Heart left ventricle (tissue), 16 donors: ENCODE measurements around the gene MAN1C1. TPM values are rescaled to one million over a fixed set of nuclear protein-coding genes. Genes with fewer than 3 reads are reported as not detected.

ENCODE experiments used
- ATAC-seq, 4 donors: fragments of 200-7000 bp; cut with Tn5 transposase; one replicate each; pipeline ENCODE4 v1.9.1; 2020 to 2022; ENCODE audit warnings: moderate library complexity in 4 of 4, mild to moderate bottlenecking in 3 of 4, moderate number of reproducible peaks in 1 of 4
- DNase-seq, 5 donors: peaks; one replicate each; pipeline ENCODE4 v3.0.0-alpha.2; 2020
- H3K27ac ChIP-seq, 12 donors: fragments of 200-600 bp; sonication (generic) in 4 of 12; one replicate each; pipeline versions ENCODE4 v1.5.0 to v1.8.0; 2016 to 2022; ENCODE audit warnings: mild to moderate bottlenecking in 2 of 12
- H3K27me3 ChIP-seq, 9 donors: fragments of 200-600 bp; sonication (generic) in 2 of 9; one replicate each; pipeline versions ENCODE4 v1.5.1 to v1.8.0; 2016 to 2022; ENCODE audit warnings: mild to moderate bottlenecking in 3 of 9
- H3K36me3 ChIP-seq, 9 donors: fragments of 200-600 bp; sonication (generic) in 2 of 9; one replicate each; pipeline versions ENCODE4 v1.5.0 to v1.8.0; 2018 to 2022; ENCODE audit warnings: mild to moderate bottlenecking in 2 of 9
- H3K4me1 ChIP-seq, 12 donors: fragments of 200-600 bp; sonication (generic) in 4 of 12; one replicate each; pipeline versions ENCODE4 v1.5.0 to v1.8.0; 2016 to 2022; ENCODE audit warnings: mild to moderate bottlenecking in 3 of 12
- H3K4me3 ChIP-seq, 12 donors: fragments of 200-600 bp; sonication (generic) in 4 of 12; one replicate each; pipeline versions ENCODE4 v1.5.0 to v1.8.0; 2017 to 2022; ENCODE audit warnings: mild to moderate bottlenecking in 9 of 12, moderate library complexity in 4 of 12
- H3K9me3 ChIP-seq, 12 donors: fragments of 200-600 bp; sonication (generic) in 4 of 12; one replicate each; pipeline versions ENCODE4 v1.5.0 to v1.8.0; 2016 to 2022; ENCODE audit warnings: mild to moderate bottlenecking in 1 of 12
- CTCF ChIP-seq, 12 donors: fragments of 200-600 bp; sonication (generic) in 4 of 12; IDR thresholded peaks; one replicate each; pipeline versions ENCODE4 v1.5.0 to v1.8.0; 2018 to 2022; ENCODE audit warnings: antibody characterized with exemption in 12 of 12, mild to moderate bottlenecking in 5 of 12
- POLR2A ChIP-seq, 2 donors: fragments of 450-650 bp; IDR thresholded peaks; one replicate each; pipeline ENCODE4 v1.6.1; 2017; ENCODE audit warnings: antibody characterized with exemption in 2 of 2, mild to moderate bottlenecking in 2 of 2, moderate library complexity in 2 of 2
- WGBS, 4 donors: extraction: QIAGEN DNeasy Blood & Tissue Kit in 2 of 4; methylation state at CpG; one replicate each; pipeline versions ENCODE4 v1.1.5 to v1.1.7; 2013 to 2018; 5-methylcytosine and 5-hydroxymethylcytosine counted together
- intact Hi-C, 10 donors: fragments of 100-400 bp; cut with DNase I; formaldehyde crosslinking; loops; one replicate each; pipeline versions ENCODE4 v1.11.1 to v1.14.2; 2022
- polyA plus RNA-seq, 2 donors: library from polyadenylated mRNA; stranded (reverse); fragments of 200-250 nt; gene quantifications; one replicate each; pipeline ENCODE4 v1.2.3, GENCODE V29; 2013
- total RNA-seq, 9 donors: library from RNA; depleted of rRNA in 2 of 9; stranded (reverse); fragments of >200 nt in 2 of 9; fragmentation: NEBNext Ultra II Directional in 3 of 9; extraction: Animal tissue kit (Norgen Biotek cat#: 25700) in 3 of 9; gene quantifications; one replicate each; pipeline versions ENCODE4 v1.1.0 to v1.2.4, GENCODE V29; 2016 to 2023
- donor health status: ischemic (EF 13 %, LVEDD 7.1; RV severe dilation, severe dysfunction).
- donor health status: healthy with polysubstance abuse.
- donor health status: DM: no; HTN: yes; CAD: no.
- donor health status: DM: no; HTN: no; CAD: no.
- donor health status: ischemic (EF 25% LVEDD 6.9; RV normal size, moderate dysfunction).
- donor health status: ischemic (EF 25% LVEDD 5.7; RV mildly dilated, moderate dysfunction).
- donor health status: healthy.
- donor health status: DM: yes; HTN: yes; CAD: no.
- donor health status: ischemic (EF 35%, LVEDD 5.7; RV mildly dilated, moderate dysfunction).
- donor health status: nonischemic (EF 11% LVEDD 7.7; RV severe dilation, severe dysfunction).
- donor health status: DM: yes; HTN: yes; CAD: no.
- donor health status: PGD.
- donor health status: ischemic (EF 29% LVEDD 5.4; RV normal size, mild dysfunction).
- donor health status: nonischemic (EF 23%, LVEDD 6.1; RV moderate dilation, normal function).

The MAN1C1 gene
- total and polyA plus RNA-seq, 11 donors, result 7.7 to 25.7 (median 14.7) TPM

GRCh38 chr1:25813071-25813733, 196.6 kb downstream of the MAN1C1 start:
- Histone ChIP-seq H3K27ac (no peak overlapping the region), H3K27me3 (no peaks in the 10 kb centered on the region), H3K36me3 (peaks cover 0 to 80% (median 71%) of the 10 kb centered on the region in 9 donors), H3K9me3 (no peaks in the 10 kb centered on the region), H3K4me3 (no peak overlapping the region), H3K4me1 (peaks cover 0 to 30% (median 17%) of the 10 kb centered on the region in 12 donors)
- TF ChIP-seq CTCF (IDR thresholded peaks at IDR 0.05) (no peak), POLR2A (IDR thresholded peaks at IDR 0.05) (no peak)
- intact Hi-C loops, result loop anchor here in 6 of 10 donors (5.0 to 10.0 kb wide), 5 partner anchors 201 to 568 kb away; partner anchors contain the start of gene RSRP1 (in 1 of the 6)
- WGBS, 4 donors, result 82 to 85% (median 84%) methylated on average over 11 of the region's 11 CpGs
- no peak for ATAC-seq
- no peak for DNase-seq

- DNase-seq (no peak), ATAC-seq (no peak)
- H3K27ac ChIP-seq, result no peak overlapping the region
- 89 to 92% (median 90%) methylated on average over 18 to 24 of the region's 24 CpGs for whole genome bisulfite sequencing, 4 donors
- intact Hi-C loops, result loop anchor here in 6 of 10 donors (5.0 to 10.0 kb wide), 5 partner anchors 202 to 569 kb away; partner anchors contain the start of gene RSRP1 (in 1 of the 6)
- H3K4me3 ChIP-seq, result no peak overlapping the region
- H3K27me3 ChIP-seq, result no peaks in the 10 kb centered on the region
- H3K9me3 ChIP-seq, result no peaks in the 10 kb centered on the region
- peaks cover 0 to 73% (median 66%) of the 10 kb centered on the region in 9 donors for H3K36me3 ChIP-seq
- no peak for TF ChIP-seq POLR2A (IDR thresholded peaks at IDR 0.05)
- TF ChIP-seq CTCF (IDR thresholded peaks at IDR 0.05), result no peak
- H3K4me1 ChIP-seq, result peaks cover 0 to 36% (median 22%) of the 10 kb centered on the region in 12 donors
Measured at GRCh38 chr1:25813734-25814471, 197.3 kb downstream of the MAN1C1 start.

GRCh38 chr1:25814549-25815087, 198.0 kb downstream of the MAN1C1 start:
- ATAC-seq (no peak), DNase-seq (no peak)
- H3K27me3 ChIP-seq, result no peaks in the 10 kb centered on the region
- TF ChIP-seq POLR2A (IDR thresholded peaks at IDR 0.05) (no peak), CTCF (IDR thresholded peaks at IDR 0.05) (no peak)
- intact Hi-C loops, result loop anchor here in 7 of 10 donors (5.0 to 10.0 kb wide), 6 partner anchors 202 to 570 kb away; partner anchors contain the start of gene RSRP1 (in 2 of the 7)
- peaks cover 0 to 32% (median 24%) of the 10 kb centered on the region in 12 donors for H3K4me1 ChIP-seq
- no peak overlapping the region for H3K27ac ChIP-seq
- no peak overlapping the region for H3K4me3 ChIP-seq
- WGBS, 4 donors, result 89 to 95% (median 92%) methylated on average over 7 of the region's 7 CpGs
- peaks cover 0 to 66% (median 58%) of the 10 kb centered on the region in 9 donors for H3K36me3 ChIP-seq
- no peaks in the 10 kb centered on the region for H3K9me3 ChIP-seq
